ENCODE data around the gene TAF4B.
"Not testable (repeated sequence)": the region's sequence is repeated elsewhere in the genome, so short reads cannot be mapped to it uniquely, and the experiment has no call there.

Gene TAF4B

DNA sequence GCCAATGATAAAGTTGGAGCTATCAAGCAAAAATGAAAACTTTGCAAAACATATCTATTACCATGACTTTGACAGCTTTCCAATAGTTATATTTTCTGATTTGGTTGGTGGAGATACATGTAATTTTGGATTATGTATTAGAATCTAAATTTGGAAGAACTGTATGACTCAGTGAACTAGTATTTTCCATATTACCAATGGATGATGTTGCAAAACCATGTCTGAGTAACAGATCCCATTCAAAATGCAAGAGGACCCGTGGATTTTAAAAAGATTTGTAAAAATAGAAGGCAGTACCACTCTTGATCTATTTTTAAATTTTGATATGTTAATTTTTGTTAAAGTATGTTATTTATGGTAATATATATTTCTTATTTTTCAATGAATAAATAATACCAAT, 83.0 kb downstream of the TAF4B start:
- no peak for DNase-seq (ENCODE audit: low spot score)

DNA sequence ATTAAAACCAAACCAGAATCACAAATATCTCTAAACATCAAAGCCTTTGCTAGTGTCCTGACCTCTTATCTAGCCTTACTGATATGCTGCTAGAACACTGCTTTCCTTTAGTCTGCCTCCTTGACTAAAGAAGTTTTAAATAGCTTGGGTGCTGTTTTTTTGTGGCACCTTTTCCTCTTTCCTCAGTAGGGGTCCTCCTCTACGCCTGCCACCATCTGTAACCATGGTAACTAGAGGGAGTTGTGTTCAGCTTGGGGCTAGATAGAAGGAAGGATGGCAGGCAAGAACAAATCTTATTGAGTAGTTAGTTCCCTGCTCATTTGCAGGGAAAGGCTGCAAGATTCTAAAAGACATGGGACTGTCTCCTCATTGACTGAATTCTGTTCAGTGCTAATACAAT, 86.0 kb downstream of the TAF4B start:
- no peak for DNase-seq (ENCODE audit: low spot score)

- no peak for DNase-seq (ENCODE audit: low spot score)
Measured at GRCh38 chr18:26317398-26317797, 91.2 kb downstream of the TAF4B start.

DNA sequence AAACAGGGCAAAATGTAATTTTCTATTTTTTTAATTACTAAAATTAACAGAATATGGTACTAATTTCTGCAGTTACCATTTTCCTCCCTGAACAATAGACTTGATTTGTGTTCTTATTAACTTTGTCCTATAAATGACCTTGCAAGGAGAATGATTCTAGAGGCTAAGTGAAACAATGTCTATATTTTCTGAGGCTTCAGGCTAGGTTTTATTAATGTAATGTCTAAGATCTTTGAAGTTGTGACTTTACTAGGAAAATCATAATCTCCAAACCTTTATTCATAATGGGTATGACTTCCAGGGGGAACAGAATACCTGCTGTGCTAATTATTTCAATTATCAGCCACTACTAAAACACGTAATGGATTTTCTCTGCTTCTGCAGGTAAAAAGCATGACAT, 94.4 kb downstream of the TAF4B start:
- no peak for DNase-seq (ENCODE audit: low spot score)

GRCh38 chr18:26322890-26323653, 96.8 kb downstream of the TAF4B start:
- DNase-seq (ENCODE audit: low spot score) = no peak

DNA sequence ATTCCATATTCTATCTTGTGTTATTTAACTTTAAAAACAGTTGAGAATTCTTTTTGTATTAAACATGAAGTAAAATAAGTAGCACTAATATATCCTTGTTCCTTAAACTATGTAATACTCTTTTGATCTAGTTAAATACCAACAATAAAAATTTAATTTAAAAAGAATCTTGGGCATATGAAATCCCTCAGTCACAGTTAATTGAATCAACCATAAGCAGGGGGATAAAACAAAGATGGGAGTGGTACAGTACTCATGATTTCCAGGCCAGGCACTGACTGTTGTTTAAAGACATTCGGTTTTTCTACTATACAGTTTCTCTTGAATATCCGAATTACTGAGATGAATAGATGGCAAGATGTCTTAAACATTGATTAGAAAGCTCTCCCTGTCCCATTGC, 99.5 kb downstream of the TAF4B start:
- DNase-seq (ENCODE audit: low spot score) = no peak

DNA sequence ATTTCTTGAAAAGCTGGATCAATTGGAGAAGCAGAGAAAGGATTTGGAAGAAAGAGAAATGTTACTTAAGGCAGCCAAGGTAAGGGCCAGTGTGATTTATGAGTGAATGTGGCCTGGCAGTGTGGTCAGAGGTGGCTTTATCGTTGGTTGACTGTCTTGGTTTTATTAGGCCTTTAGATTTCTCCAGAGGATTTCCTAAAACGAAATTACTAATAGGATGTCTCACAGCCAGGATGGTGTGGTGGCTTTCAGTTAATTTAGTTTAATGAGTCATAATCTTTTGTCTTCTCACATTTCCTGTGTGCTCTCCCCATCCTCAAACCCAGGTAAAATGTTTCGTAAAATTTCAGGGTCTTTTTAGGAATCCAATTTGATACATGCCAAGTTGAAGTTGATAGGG, 100.8 kb downstream of the TAF4B start:
- no peak for DNase-seq (ENCODE audit: low spot score)

DNA sequence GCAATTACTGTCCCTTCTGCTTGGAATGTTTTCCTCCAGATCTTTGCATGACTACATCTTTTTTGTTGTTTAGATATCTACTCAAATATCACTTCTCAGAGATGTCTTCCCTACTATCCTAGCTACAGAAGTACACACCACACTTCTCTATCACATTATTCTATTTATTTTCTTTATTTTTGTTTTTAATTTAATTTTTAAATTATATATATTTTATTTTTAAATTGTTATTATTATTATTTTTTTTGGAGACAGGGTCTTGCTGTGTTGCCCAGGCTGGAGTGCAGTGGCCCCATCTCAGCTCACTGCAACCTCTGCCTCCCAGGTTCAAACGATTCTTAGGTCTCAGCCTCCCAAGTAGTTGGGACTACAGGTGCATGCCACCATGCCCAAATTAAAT, 106.7 kb downstream of the TAF4B start:
- DNase-seq (ENCODE audit: low spot score) = no peak

DNA sequence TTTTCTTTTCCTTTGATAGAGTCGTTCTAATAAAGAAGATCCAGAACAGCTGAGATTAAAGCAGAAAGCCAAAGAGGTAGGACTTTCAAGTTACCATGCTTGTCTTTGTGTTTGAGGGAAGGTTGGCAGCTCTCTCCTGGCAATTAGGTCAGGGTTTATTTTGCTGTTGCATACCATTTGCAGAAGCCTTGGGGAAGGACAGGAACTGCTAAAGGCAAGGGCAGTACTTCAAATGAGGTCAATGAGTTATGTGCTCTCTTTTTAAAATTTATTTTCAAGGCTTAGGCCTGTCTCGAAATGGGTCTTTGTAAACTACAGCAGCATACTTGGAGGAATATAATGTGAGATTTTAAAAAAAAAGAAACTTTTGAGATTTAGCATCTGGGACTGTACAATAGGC, 108.9 kb downstream of the TAF4B start:
- DNase-seq (ENCODE audit: low spot score) = peak; percentile 29

DNA sequence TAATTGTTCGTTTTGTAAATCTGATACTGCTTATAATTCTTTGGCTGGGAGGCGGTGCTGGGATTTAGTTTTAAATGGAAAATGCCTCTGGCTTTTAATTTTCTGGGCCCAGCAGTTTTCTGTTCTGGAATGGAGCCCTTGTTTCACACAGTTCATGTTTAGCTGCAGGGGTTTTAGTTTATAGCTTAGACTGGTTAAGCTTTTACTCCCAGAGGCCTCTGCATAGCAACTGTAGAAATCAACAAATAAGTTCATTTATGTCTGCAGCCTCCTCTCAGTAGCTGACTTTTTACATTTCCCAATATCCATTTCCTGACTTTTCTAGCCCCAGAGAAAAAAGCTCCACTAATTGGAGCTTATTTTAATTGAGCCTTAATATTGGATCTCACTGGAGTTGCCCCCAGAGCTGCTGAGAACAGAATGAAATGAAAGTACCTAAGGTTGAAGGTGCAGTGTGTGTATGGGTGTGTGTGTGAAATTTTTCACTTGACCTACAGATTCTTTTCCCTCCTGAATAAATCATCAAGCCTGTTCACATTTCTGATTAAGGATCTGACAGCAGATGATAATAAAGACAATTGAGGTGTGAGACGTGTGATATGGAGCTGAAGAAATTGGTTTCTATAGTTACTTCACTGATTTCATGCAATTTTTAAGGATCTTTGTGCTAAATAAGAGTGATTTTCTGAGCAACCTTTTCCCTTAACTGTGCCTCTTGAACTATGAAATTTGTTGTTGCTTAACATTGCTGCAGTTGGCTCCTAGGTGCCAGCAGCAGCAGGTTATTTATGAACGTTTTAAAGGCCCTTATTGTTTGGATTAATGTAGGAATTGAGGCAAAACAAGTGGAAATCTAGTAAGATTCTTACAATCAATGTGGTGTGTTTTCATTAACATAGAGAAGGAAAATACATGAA, 109.6 kb downstream of the TAF4B start:
- DNase-seq (ENCODE audit: low spot score) = peak; percentile 7

DNA sequence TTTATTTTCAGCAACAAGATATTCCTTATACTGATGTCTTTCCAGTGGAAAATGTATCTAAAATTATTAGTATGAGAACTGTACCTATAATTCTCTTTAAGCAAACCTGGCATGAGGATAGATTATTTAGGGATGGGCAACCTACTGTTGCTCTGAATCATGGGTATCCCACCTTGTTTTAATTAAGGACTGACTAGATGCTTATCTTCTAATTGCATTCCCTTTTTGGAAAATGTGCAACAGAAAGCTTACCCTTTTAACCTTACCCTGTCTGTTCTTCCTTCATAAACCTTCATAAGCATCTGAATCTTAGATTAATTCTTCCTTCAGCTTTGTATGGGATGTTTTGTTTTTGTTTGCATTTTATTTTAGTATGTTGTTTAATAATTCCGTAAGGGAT, 110.3 kb downstream of the TAF4B start:
- no peak for DNase-seq (ENCODE audit: low spot score)

DNA sequence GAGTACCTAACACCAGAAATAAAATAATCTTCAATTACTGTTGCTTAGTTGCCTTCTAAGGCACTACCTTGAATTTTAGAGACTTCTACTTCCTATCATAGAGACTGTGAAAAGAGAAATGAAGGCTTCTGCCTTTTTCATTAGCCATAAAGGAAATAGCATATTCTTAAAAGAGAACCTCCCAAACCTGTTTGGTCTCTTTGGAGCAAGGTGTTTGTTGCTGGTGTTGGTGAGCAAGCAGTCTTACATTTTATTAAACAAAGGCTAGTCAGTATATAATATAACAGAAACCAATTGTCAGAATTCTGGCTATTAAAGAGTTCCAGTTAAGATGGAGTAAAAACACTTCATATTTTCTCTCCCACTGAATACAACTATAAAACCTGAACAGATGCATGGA, 116.4 kb downstream of the TAF4B start:
- DNase-seq (ENCODE audit: low spot score) = no peak

DNA sequence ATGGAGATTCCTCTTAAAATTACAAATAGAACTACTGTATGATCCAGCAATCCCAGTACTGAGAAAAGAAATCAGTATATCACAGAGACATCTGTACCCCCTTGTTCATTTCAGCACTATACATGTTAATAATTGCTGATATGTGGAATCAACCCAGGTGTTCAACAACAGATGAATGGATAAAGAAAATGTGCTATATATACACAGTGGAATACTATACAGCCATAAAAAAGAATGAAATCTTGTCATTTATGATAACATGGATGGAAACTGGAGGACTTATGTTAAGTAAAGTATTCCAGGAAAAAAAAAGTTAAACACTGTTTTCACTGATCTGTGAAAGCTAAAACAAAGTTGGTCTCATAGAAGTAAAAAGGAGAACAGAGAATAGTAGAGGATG, 124.7 kb downstream of the TAF4B start:
- no peak for DNase-seq (ENCODE audit: low spot score)

GRCh38 chr18:26356045-26356785, 130.0 kb downstream of the TAF4B start:
- no peak for DNase-seq (ENCODE audit: low spot score)

DNA sequence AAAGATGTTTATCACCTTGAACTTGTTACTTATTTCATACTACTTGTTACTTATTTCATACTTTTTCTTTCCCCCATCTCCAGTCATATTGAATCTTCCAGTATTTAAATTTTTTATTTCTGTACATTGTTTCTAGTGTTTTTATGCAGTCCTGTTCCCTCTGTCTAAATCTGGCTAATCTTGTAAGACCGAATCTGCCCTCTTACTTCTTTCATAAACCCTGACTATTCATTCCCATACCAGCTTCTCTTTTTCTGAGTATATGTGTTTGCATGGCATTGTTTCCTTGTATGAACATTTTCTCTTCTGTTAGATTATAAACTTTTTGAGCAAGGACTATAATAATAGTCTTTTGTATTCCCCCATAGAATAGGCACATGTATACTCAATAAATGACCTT, 131.7 kb downstream of the TAF4B start:
- no peak for DNase-seq (ENCODE audit: low spot score)

- DNase-seq (ENCODE audit: low spot score) = no peak
Measured at GRCh38 chr18:26362021-26362420, 135.8 kb downstream of the TAF4B start.

GRCh38 chr18:26367425-26367824, 141.2 kb downstream of the TAF4B start:
- DNase-seq (ENCODE audit: low spot score) = no peak

DNA sequence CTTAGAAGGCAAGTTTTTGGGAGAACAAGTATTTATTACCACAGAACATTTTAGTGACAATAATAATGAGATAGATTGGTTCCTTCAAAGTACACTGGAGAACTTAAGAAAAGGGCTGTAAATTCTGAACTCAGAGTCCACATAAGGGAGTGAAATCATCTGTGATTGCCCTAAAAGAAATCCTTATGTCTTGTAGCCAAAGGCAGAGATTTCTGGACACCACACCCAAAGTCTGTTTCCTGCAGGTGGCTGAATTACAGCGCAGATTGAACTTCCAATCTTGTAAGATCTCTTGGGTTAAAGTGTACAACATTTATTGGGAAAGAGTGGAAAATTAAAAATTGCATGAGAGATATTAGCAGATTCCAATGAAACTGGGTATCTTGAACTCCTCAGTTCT, 143.8 kb downstream of the TAF4B start:
- no peak for DNase-seq (ENCODE audit: low spot score)

DNA sequence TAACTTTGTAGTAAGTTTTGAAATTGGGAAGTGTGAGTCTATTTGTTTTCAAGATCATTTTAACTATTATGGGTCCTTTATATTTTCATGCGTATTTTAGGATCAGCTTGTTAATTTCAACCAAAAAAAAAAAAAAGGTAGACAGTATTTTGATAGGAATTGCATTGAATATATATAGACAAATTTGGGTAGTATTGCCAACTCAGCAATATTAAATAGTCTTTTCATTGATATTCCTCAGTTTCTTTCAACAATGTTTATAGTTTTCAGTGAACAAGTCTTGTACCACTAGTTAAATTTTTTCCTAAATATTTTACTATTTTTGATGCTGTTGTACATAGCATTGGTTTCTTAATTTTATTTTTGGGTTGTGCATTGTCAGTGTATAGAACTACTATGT, 149.9 kb downstream of the TAF4B start:
- DNase-seq (ENCODE audit: low spot score) = no peak

DNA sequence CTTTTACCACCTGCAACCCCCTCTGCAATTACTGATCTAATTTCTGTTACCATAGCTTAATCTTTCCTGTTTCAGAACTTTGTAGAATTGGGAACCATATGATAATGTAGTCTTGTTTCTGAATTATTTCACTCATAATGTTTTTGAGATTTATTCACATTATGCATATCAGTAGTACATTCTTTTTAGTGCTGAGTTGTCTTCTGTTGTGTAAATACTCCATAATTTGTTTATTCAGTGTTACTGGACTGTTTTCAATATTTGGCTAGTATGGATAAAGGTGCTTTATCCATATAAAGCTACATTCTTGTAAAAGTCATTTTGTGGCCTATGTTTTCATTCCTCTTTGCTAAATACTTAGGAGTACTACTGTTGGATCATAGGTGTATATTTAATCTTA, 152.5 kb downstream of the TAF4B start:
- no peak for DNase-seq (ENCODE audit: low spot score)

DNA sequence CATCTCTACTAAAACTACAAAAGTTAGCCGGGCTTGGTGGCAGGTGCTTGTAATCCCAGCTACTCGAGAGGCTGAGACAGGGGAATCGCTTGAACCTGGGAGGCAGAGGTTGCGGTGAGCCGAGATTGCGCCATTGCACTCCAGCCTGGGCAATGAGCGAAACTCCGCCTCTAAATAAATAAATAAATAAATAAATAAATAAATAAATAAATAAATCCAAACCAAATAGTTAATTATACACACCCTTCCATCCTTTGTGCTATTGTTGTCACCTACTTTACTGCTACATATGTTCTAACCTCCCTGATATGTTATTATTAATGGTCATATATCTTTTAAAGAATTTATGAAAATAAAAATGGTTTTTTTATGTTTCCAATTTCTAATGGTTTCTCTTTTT, 155.3 kb downstream of the TAF4B start:
- DNase-seq (ENCODE audit: low spot score) = not testable (repeated sequence)

GRCh38 chr18:26383454-26384270, 157.4 kb downstream of the TAF4B start:
- DNase-seq (ENCODE audit: low spot score) = peak; percentile 71
